Choroid plexus epithelial cell (primary cell): Measurements from ENCODE around the gene PEA15.

Source experiments
- DNase-seq: peaks from one replicate; pipeline ENCODE4 v3.0.0-alpha.2; 2010; ENCODE audit warnings: low read depth
- H3K4me3 ChIP-seq: 2 replicates; pipeline ENCODE4 v1.5.1; 2011; ENCODE audit warnings: low read depth, mild to moderate bottlenecking, control low read depth, low read length, moderate library complexity
- TF ChIP-seq, protein P1 (sequence below): conservative IDR thresholded peaks from 2 replicates; pipeline ENCODE4 v1.5.1; 2011; ENCODE audit warnings: low read depth, mild to moderate bottlenecking, control low read depth, inconsistent platforms, low read length, moderate library complexity

The PEA15 gene, protein sequence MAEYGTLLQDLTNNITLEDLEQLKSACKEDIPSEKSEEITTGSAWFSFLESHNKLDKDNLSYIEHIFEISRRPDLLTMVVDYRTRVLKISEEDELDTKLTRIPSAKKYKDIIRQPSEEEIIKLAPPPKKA

DNA sequence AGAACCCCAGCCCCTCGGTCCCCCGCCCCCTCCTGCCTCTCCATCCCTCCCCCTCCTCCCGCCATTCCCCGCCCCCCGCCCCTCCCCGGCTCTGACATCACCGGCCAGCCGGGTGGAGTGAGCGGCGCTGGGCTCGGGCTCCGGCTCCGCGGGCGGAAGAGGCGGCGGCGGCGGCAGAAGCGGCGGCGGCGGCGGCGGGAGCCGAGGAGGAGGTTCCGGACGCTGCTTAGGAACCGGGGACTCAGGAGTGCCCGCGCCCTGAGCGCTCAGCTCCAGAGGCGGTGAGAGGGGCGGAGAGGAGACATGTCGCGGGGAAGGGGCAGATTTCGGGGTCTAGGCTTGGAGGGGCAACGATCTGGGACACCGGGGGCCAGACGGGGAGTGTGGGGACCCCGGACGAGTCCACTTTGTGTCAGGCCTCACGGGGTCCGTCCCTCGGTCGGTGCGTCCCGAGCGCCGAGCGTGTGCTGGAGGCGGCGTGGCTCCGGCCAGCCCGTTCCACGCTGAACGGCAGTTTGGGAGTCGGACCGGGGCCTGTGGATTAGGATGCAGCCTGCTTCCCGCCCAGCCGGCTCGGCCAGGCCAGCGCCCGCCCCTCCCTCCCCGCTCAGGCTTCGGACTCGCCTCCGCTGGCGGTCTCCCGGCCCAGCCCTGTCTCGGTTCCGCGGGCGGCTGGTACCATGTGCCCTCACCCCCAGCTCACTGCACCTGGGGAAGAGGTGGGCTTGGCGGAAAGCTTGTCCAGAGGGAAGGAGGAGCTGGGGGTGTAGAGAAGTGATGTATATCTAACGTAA is at the start of gene PEA15:
Gene PEA15 (plus strand): TSS at position 143 of the 794 bp plus-strand sequence. CDS start 6,161 bp downstream, outside the sequence.
- H3K4me3 ChIP-seq = peak within 1 kb of the TSS; percentile 96
- DNase-seq = peak; percentile 67
- TF ChIP-seq, protein P1, sequence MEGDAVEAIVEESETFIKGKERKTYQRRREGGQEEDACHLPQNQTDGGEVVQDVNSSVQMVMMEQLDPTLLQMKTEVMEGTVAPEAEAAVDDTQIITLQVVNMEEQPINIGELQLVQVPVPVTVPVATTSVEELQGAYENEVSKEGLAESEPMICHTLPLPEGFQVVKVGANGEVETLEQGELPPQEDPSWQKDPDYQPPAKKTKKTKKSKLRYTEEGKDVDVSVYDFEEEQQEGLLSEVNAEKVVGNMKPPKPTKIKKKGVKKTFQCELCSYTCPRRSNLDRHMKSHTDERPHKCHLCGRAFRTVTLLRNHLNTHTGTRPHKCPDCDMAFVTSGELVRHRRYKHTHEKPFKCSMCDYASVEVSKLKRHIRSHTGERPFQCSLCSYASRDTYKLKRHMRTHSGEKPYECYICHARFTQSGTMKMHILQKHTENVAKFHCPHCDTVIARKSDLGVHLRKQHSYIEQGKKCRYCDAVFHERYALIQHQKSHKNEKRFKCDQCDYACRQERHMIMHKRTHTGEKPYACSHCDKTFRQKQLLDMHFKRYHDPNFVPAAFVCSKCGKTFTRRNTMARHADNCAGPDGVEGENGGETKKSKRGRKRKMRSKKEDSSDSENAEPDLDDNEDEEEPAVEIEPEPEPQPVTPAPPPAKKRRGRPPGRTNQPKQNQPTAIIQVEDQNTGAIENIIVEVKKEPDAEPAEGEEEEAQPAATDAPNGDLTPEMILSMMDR = no peak

DNA sequence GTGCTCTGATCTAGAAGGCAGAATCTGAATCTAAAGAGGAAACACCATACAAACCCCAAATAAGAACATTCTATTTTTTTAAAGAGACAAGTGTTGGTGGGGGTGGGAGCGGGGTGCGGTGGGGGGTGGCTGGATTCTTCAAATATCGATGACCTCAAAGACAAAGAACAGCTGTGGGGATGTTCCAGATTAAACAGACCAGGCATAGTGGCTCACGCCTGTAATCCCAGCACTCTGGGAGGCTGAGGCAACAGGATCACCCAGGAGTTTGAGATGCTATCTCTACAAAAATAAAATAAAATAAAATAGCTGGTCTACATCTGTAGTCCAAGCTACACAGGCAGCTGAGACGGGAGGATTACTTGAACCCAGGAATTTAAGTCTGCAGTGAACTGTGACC is 48.8 kb upstream of the PEA15 start:
- DNase-seq = no peak
- TF ChIP-seq, protein P1 = no peak
- H3K4me3 ChIP-seq = no peak overlapping the region

DNA sequence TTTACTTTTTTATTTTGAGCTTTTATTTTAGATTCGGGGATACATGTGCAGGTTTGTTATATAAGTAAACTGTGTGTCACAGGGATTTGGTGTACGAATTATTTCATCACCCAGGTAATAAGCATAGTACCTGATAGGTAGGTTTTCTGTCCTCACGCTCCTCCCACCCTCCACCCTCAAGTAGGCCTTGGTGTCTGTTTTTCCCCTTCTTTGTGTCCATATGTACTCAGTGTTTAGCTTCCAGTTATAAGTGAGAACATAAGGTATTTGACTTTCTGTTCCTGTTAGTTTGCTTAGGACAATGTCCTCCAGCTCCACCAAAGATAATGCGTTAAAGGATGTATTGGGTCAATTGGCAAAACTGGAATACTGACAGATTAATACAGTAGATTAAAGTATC is 48.0 kb upstream of the PEA15 start:
- TF ChIP-seq, protein P1 = no peak
- no peak for DNase-seq
- H3K4me3 ChIP-seq = no peak overlapping the region

DNA sequence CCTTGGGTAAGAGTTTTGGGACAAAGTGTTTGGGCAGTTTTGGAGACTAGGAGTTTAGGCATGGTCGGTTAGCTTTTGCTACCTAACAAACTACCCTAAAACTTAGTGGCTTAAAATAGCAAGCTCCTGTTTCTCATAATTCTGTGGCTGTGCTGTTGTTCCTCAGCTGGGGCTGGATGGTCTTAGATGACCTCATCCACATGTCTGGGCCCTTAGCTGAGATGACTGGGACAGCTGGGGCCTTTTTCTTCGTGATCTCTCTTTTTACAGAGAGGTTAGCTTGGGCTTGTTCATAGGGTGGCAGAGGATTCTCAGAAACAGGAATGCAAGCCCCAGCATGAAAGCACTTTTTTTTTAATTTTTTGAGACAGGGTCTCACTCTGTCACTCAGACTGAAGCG is 47.2 kb upstream of the PEA15 start:
- TF ChIP-seq, protein P1 = no peak
- DNase-seq = no peak
- H3K4me3 ChIP-seq = no peak overlapping the region

DNA sequence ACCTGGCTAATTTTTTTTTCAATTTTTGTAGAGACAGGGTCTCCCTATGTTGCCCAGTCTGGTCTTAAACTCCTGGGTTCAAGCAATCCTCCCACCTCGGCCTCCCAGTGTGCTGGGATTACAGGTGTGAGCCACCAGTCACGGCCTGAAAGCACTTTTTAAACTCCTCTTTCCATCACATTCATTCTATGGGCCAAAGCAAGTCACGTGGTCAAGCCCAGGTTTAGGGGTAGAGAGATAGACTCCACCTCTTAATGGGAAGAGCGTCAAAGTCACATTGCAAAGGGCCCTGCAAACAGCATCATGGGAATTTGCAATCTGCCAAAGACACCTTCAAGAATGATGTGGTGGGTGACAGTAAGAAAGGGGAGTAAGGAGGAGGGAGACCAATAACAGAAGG is 46.6 kb upstream of the PEA15 start:
- no peak overlapping the region for H3K4me3 ChIP-seq
- no peak for DNase-seq
- TF ChIP-seq, protein P1 = no peak

DNA sequence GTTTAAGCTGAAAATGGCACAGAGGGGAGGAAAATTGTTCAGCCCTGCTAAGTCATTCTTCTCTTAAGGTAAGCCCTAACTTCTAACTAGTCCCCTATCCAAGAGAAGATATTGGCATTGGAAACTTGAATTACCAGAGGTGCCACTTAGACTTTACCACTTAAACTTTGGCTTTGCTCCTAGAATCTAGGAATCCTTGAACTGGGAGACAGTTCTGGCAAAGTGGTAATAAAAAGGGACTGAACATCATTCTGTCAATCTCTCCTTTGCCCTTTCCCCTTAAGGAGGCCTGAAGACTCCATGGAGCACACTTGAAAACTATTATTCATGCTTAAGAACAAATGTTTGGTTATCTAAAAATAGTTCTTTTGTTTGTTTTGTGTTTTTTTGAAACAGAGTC is 45.3 kb upstream of the PEA15 start:
- no peak overlapping the region for H3K4me3 ChIP-seq
- TF ChIP-seq, protein P1 = no peak
- no peak for DNase-seq
